Astrocyte of the spinal cord (primary cell): Measurements from ENCODE around the gene SLCO3A1.
A peak's percentile ranks its signal among the peaks of the same experiment; 100 is the strongest.

ENCODE experiments used
- DNase-seq: peaks from one replicate; pipeline ENCODE4 v3.0.0; 2011; ENCODE audit warnings: low read depth, low spot score
- H3K4me3 ChIP-seq: 2 replicates; pipeline ENCODE4 v1.5.1; 2011; ENCODE audit warnings: low read depth, mild to moderate bottlenecking, low read length, moderate library complexity
- in situ Hi-C: cut with HindIII; loops from 2 replicates; pipeline ENCODE4 v1.10.0; 2017; ENCODE audit warnings: low sequenced_read_pairs
- TF ChIP-seq, protein P1 (sequence below): IDR thresholded peaks from 2 replicates; pipeline ENCODE4 v1.5.1; 2012; ENCODE audit warnings: low read depth, mild to moderate bottlenecking, low read length, inconsistent platforms

The SLCO3A1 gene

DNA sequence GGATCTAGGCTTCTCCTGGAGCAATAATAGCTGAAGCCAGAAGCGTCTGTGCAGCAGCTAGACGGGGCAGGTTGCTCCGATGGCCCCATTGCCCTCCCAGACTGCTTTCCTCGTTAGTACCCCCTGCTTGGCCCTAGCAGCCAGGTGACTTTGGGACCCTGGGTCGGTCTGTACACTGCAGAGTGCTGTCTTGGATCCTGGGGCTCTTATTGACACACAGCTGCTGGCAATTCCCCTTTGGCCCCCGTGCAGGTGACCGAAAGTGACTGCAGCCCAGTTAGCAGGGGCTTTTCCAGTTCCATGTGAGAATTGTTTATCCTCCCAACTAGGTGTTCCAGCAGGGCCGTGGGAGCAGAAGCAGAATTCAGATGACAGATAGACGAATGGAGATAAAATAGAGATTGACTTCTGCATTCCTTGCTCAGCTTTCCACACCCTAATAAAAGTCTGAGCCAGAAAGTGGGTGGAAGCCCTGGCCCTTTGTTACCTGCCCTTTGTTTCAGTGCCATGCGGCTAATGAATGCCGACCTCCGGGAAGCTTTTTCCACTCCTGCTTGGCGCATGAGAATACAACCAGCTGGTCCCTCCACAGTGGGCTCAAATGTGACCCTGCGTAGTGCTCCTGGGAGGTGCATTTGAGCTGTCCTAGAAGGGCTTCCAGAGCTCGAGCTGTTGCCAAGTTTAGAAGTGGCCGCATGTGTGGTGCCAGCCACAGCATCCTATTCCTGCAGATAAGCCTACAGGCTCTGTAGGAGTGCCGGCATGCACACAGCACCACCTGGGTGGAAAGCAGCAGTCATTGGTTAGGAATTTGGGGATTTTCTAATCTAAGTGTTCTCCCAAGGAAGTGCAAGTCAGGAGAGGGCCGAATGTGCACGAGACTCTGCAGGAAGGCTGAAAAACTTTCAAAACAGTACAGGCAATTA is 94.4 kb downstream of the SLCO3A1 start:
- peak; percentile 39 for DNase-seq
- no peak overlapping the region for H3K4me3 ChIP-seq
- TF ChIP-seq, protein P1, sequence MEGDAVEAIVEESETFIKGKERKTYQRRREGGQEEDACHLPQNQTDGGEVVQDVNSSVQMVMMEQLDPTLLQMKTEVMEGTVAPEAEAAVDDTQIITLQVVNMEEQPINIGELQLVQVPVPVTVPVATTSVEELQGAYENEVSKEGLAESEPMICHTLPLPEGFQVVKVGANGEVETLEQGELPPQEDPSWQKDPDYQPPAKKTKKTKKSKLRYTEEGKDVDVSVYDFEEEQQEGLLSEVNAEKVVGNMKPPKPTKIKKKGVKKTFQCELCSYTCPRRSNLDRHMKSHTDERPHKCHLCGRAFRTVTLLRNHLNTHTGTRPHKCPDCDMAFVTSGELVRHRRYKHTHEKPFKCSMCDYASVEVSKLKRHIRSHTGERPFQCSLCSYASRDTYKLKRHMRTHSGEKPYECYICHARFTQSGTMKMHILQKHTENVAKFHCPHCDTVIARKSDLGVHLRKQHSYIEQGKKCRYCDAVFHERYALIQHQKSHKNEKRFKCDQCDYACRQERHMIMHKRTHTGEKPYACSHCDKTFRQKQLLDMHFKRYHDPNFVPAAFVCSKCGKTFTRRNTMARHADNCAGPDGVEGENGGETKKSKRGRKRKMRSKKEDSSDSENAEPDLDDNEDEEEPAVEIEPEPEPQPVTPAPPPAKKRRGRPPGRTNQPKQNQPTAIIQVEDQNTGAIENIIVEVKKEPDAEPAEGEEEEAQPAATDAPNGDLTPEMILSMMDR: no peak
- in situ Hi-C loops: no loop called here

DNA sequence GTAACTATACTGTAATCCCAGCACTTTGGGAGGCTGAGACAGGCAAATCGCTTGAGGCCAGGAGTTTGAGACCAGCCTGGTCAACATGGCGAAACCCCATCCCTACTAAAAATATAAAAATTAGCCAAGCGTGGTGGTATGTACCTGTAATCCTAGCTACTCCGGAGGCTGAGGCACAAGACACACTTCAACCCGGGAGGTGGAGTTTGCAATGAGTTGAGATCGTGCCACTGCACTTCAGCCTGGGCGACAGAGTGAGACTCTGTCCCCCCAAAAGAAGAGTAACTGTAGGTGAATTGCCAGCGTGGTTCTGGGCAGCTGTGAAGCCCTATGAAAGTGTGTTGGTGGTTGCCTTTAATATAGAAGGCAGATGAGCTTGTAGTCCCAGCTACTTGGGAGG is 95.9 kb downstream of the SLCO3A1 start:
- TF ChIP-seq, protein P1: no peak
- no peak overlapping the region for H3K4me3 ChIP-seq
- no peak for DNase-seq
- in situ Hi-C loops: no loop called here

DNA sequence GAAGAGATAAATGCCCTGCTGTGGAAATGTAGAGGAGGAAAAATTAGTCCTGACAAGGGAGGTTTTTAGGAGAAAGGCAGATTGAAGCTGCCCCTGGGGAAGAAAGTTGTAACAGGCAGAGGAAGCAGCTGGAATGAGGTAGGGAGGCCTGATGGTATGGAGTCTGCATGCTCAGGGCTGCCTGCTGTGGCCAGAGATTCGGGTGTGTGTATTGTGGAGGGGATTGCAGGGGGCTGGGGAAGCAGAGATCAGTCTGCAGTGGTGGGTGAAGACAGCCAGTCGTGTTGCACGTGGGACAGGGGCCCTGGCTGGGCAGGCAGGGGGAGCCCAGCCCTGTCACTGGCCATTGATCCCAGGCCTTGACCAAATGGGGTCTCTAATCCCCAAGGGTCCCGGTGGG is 96.5 kb downstream of the SLCO3A1 start:
- in situ Hi-C loops: no loop called here
- H3K4me3 ChIP-seq: no peak overlapping the region
- no peak for DNase-seq
- TF ChIP-seq, protein P1: no peak

DNA sequence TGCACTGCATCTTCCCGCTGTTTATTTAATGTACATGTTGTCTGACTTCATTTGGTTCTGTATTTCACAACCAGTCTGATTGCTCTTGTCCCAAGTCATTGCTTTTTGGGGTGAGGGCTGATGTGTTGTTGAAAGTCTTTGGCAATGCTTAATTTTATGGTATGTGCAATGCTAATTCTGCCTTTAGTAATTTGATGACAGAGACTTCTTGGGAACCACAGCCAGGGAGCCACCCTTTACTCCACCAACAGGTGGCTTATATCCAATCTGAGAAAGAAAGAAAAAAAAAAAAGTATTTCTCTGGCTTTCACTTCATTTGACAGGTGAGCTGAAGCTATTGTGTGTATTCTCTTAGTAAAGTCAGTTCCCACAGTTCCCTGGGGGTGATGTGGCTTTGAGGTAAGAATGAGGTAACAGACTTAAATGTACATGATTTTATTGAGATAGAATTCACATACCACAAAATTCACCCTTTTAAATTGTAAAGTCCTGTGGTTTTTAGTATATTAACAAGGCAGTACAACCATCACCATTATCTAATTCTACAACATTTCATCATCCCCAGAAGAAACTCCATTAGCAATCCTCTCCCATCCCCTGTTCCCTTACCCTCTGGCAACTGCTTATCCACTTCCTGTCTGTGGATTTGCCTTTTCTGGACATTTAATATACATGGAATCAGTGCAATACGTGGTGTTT is 97.3 kb downstream of the SLCO3A1 start:
- DNase-seq: no peak
- TF ChIP-seq, protein P1: no peak
- in situ Hi-C loops: no loop called here
- H3K4me3 ChIP-seq: no peak overlapping the region

DNA sequence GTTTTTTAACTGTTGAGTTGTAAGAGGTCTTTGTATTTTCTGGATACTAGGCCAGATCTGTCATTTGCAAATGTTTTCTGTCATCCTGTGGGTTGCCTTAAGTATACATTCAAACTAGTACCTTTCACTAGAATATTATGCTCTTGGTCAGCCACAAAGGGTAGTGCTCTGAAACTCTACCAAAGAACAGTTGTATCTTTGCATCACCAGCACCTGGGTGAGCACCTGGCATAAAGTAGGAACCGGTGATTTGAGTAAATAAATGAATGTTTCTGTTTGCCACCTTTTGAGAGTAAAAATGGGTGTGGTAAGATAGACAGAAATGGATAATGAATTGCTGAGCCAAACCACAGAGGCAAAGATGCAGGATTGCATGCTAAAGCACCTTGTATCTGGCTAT is 98.7 kb downstream of the SLCO3A1 start:
- in situ Hi-C loops: no loop called here
- TF ChIP-seq, protein P1: no peak
- DNase-seq: no peak
- H3K4me3 ChIP-seq: no peak overlapping the region

DNA sequence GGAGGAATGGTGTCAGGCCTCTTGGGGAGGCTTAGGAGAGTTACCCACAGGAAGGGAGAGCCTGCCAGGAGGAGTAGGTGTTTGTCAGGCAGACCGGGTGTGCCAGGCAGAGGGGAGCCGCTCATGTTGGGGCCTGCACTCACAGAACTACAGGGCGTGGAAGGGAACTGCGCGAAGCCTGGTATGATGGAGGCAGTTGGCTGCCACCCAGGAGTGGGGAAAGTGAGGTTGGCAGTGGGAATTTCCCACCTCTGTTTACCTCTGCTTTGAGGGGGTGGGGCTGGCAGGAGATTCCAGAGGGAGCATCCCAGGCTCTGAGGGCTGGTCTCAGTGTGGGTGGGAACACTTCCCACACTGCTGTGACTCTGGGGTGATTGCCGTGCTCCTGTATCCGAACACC is 99.9 kb downstream of the SLCO3A1 start:
- DNase-seq: no peak
- H3K4me3 ChIP-seq: no peak overlapping the region
- in situ Hi-C loops: no loop called here
- TF ChIP-seq, protein P1: no peak
